Measurements from ENCODE around the gene PLAU.
"Not testable (repeated sequence)": the region's sequence is repeated elsewhere in the genome, so short reads cannot be mapped to it uniquely, and the experiment has no call there.

Gene PLAU

DNA sequence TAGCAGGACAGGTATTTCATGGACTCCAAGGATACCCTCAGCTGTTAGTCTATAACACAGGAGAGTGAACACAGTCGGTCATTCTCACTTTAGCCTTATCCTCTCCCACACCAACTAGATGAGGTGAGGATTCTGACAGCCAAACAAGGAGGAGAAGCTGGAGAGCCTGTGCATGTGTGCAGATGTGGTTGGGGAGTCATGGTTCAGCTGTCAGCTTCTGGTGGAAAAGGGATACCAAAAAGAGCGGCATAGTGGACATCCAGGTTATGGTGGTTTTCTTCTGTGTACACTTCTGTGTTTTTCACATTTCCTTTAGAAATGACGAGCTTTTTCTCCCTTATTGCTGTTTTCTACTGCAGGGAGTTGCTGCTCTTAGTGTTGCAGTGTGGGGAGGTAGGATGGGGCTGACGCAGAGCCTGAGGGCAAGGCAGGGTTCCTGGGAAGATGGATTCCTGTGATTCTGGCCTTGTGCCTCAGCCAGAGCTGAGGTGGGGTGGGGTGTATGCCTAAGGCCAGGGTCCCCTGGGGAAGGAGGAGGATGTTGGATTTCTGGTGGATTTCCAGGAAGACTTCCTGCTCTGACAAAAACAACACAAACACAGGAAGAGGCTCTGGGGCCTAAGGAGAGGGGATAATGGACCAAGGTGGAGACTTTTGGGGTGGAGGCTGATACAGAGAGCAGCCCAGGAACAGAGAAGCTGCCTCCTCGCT lies 26.6 kb downstream of the PLAU start:
- Histone ChIP-seq H3K27ac (peak overlapping the region in 17 of 21 experiments; percentile 4 to 65 (median 40)), H3K4me3 (no peak overlapping the region)

DNA sequence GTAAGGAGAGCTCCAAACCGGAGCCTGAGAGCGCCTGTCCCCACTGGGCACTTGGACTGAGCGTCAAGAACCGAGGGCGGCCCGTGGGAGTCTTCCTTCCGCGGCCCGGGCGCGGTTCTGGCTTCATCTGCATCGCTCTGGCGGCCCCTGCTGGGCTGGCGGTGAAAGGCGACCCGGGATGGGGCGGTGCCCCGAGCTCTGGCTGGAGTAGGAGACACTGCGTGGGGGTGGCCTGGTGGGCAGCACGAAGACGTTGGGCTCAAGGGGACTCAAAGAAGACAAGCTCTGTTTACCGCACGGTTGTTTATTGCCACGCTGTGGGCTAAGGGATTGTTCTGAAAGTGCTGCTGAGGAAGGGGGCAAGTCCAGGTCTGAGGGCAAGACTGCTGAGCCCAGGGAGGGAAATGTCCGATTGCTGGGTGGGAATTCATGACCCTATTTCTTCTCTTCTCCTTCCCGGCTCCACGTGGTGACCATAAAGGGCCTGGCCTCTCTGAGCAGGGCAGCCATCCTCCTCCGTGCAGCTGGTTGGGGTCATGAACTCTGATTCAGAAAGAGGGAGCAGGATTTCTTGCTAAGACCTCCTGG lies 29.8 kb downstream of the PLAU start:
- Histone ChIP-seq H3K4me3 (peak overlapping the region in 3 of 7 experiments; percentile 1 to 12 (median 9)), H3K27ac (peak overlapping the region in 19 of 21 experiments; percentile 30 to 83 (median 66))

DNA sequence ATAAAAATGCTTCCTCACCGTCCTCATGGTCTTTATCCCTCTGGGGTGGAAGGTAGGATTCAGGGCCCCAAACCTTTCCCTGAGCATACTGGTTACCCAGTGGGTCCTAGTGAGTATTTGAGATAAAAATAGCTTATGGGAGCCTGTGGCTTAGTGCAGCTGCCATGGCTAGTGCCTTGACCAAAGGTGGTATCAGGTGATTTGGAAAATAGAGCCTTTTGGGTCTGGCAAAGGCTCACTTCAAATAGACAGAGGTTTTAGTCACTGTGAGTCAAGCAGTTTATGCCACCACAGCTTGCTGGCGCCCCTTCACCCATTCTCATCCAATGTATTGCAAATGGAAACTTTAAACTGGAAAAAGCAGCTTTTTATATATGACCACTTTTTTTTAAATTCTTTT lies 30.4 kb downstream of the PLAU start:
- H3K4me3 ChIP-seq, result no peak overlapping the region
- peak overlapping the region in 9 of 21 experiments; percentile 30 to 83 (median 68) for H3K27ac ChIP-seq

DNA sequence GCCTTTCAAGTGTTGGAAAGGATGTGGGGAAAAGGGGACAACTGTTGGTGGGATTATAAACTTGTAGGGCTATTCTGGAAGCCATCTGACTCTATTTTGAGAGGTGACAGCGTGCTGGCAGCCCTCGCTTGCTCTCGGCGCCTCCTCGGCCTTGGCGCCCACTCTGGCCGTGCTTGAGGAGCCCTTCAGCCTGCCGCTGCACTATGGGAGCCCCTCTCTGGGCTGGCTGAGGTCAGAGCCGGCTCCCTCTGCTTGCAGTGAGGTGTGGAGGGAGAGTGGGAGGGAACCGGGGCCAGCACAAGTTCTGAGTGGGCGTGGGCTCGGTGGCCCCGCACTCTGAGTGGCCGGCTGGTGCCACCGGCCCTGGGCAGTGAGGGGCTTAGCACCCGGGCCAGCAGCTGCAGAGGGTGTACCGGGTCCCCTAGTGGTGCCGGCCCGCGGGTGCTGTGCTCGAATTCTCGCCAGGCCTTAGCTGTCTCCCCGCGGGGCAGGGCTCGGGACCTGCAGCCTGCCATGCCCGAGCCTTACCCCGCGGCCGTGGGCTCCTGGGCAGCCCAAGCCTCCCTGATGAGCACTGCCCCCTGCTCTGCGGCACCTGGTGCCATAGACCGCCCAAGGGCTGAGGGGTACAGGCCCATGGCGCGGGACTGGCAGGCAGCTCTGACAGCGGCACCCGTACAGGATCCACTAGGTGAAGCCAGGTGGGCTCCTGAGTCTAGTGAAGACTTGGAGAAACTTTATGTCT lies 33.6 kb downstream of the PLAU start:
- no peak overlapping the region for H3K4me3 ChIP-seq
- H3K27ac ChIP-seq, result no peak overlapping the region

DNA sequence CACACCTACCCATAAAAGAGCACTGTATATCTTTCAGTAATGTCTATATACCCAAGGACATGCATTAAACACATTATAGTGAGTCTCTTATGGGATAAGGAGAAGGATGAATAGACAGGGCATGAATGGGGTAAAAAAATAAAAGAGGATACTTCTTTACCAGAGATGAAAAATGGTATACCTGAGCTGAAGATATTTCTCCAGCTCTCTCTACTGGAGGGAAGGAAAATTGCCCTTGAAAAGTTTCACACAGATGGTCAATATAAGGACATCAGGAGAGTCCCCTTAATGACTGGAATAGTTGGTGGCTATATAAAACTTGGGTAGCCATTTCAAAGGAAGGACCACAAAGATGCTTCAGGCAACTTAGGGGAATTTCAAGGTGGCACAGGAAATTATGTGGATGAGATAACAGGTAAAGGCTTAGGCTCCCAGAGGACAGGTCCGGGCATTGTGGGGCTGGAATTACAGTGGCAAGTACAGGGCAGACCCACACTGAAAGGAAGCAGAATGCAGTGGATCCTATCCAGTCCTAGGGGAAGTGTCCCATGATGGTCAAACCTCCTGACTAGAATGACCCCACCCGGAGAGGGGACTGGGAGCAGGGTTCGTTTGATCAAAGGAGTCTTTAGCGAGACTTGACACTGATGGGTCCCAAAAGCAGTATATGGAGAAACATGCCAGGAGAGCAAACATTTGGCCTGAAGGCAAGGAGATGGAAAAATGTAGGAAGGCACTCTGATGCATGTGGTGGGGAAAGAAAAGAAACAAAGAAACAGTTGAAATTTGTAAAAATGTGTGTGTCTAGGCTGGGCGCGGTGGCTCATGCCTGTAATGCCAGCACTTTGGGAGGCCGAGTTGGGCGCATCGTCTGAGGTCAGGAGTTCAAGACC lies 35.6 kb downstream of the PLAU start:
- H3K27ac ChIP-seq, result no peak overlapping the region
- H3K4me3 ChIP-seq, result no peak overlapping the region

DNA sequence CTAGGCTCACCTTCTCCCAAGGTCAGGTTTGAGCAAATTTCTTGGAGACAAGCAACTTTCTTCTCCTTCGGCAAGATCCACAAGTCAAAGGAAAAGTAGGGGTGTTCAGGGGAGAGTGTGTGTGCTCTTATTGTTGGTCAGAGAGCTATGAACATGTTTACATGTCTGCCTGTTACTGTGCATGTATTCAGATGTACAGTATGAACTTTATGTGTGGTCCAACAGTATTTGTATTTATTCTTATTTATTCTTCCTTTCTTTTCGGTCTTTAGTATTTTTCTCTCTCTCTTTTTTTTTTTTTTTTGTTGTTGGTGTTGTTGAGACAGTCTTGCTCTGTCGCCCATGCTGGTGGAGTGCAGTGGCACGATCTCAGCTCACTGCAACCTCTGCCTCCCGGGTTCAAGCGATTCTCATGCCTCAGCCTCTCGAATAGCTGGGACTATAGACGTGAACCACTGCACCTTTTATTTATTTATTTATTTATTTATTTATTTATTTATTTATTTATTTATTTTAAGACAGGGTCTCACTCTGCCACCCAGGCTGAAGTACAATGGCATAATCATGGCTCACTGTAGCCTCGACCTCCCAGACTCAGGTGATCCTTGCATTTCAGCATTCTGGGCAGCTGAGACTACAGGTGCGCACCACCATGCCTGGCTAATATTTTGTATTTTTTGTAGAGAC lies 38.2 kb downstream of the PLAU start:
- H3K27ac ChIP-seq, result no peak overlapping the region
- no peak overlapping the region for H3K4me3 ChIP-seq

DNA sequence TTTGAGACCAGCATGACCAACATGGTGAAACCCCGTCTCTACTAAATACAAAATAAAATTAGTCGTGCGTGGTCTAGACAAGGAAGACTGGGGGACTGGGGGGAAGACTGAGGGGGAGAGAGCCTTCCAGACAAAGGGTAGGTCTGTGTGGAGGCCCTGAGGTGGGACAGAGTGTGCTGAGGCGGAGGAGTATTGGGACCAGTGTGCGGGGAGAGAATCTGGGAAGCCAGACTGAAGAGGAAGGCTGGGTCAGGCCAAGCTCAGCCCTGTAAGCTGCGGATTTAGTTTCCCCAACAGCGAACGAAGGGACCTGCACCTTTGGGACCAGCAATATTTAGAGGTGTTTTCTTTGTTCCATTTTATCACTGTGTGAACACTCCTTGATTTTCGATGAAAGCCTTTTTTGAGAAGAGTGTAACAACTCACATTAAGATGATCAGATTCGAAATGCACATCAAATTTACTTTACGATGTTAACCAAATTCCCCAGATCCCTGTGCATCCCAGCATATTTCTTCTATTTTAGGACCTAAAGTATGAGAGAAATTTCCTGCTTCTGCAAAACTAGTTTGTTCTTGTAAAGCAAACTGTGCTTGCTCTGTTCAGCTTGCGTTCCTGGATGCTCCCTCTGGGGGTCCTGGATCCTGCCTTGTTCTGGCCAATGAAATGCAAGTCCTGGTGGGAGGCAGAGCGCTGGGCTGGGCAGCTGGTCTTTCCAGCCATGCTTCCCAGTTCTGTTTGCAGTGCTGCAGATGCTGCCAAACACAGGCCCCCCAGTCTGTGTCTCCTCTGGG lies 39.4 kb downstream of the PLAU start:
- Histone ChIP-seq H3K27ac (no peak overlapping the region), H3K4me3 (no peak overlapping the region)

DNA sequence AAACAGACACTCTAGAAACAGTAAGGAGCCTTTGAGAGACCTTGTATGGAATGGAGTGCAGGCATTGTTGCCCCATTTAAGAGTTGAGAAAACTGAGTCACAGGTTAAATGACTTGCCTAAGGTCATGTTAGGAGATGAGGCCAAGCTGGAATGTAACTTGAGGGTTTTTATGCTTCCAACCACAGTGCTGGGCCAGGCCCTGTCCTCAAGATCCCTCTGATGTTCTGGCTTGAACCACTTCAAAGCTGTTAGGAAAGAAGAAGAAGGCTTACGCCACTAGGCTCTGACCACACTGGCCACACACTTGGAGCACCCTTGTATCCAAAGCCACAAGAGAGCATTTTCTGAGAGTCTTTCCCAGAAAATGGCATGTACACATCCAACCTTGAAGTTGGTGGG lies 42.7 kb downstream of the PLAU start:
- Histone ChIP-seq H3K4me3 (no peak overlapping the region), H3K27ac (no peak overlapping the region)

DNA sequence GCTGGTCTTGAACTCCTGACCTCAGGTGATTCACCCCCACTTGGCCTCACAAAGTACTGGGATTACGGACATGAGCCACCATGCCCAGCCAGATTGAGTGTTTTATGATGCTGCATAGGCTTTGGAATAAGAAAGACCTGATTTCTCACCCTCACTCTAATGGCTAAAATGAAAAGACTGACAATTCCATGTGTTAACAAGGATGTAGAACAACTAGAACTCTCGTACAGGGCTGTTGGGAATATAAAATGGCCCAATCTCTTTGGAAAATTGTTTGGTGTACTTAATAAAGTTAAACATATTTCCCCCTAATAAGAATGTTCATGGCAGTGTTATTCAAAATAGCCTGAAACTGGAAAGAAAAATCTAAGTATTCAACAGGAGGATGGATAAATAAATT lies 43.8 kb downstream of the PLAU start:
- Histone ChIP-seq H3K4me3 (no peak overlapping the region), H3K27ac (no peak overlapping the region)

DNA sequence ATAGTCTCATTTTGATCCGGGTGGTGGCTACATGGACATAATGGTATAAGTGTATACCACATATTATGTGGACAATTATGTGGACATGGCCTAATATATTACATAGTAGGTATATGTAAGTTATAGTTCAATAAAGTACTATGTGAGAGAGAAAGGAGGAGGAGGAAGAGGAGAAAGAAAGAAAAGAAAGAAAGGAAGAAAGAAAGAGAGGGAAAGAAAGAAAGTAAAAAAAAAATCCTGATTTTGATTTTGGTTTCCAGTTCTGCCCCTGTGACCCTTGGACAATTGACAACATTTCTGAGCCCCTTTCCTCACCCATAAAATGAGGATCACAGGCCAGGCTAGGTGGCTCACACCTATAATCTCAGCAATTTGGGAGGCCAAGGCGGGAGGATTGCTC lies 44.8 kb downstream of the PLAU start:
- peak overlapping the region in 4 of 21 experiments; percentile 58 to 84 (median 70) for H3K27ac ChIP-seq
- no peak overlapping the region for H3K4me3 ChIP-seq

DNA sequence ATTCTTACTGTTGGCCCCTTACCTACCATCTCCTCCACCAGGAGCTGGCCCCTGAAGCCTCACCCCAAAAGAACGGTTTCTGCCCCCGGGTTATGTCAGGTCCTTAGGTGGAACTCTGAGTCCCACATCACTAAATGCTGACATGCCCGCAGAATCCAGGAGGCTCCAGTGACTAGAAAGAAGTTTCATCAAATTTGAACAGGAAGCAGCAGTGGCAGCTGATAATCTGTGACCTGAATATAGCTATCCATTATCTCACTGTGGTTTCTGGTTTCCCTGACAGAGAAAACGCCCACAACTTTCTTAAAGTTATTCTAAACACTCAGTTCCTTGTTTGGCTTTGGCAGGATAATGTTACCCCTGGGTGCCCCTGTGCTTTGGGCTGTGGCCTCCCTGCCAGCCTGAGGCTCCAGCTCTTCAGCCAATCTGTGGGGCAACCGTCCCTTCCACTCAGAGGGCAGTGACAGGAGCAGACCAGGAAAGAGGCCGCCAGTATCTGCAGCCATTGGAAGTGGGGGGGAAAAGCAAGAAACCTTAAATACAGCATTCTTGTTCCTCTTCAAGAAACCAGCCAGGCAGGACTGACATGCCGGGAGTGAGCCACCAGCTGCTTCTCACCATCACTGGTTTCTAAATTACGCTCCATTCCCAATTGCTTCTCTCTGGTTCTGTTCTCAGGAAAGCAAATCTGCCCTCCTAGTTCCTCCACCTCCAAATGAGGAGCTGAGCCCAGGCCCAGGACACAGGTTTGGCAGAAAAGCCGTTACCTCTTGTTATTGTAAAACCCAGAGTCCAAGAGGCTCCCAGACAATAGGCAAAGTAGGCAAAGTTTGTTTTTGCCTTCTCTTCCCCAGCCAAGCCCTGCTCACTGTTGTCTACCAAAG lies 45.8 kb downstream of the PLAU start:
- peak overlapping the region in 1 of 7 experiments; percentile 8 for H3K4me3 ChIP-seq

DNA sequence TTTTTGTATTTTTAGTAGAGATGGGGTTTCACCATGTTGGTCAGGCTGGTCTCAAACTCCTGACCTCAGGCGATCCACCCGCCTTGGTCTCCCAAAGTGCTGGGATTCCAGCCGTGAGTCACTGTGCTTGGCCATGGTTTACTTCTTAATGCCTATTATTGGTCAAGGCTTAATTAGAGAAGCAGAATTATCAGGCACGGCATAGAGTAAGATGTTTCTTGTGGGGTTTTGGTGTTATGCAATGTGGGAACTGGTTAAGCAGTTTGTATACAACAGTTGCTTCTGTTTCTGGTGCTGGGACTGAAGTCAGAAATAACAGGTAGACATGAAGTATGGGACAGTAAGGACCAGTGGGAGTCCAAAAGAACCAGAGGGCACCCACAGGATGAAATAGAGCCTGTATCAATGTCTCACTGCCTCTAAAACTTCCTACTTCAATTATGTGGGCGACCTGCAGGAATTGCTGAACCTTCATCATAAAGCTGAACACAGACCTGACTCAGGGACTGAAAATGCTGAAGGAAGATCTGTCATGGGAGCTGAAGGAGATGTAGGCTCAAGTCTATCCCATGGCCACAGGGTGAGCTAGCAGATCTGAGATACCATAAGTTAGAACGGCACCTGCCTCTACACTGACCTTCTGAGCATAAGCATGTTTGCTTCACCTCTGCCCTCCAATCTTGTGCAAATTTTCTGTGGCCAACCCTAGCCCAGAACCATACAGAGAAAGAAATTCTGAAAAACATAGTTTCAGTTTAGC lies 48.7 kb downstream of the PLAU start:
- Histone ChIP-seq H3K4me3 (no peak overlapping the region), H3K27ac (peak overlapping the region in 5 of 21 experiments; percentile 21 to 47 (median 34))

More for the DNA sequence above, 45.8 kb downstream of the PLAU start:
- peak overlapping the region in 16 of 21 experiments; percentile 11 to 84 (median 55) for H3K27ac ChIP-seq

DNA sequence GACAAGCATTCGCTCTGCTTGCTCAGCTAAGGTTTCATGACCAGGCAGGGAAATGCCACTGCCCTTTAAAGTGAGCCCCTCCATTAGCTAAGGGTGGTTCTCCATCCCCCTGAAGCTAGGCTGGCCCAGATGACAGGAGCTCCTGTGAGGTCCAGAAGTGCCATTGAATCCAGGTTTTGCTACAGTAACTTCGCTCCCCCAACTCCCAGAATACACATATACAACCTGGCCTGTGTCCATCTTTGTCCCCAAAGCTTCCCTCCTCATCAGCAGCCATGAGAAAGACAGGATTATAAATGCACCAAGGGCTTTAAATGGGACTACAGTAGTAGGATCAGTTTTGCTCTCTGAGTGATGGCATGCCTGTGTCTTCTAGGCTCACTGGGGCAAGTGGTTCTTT lies 51.5 kb downstream of the PLAU start:
- H3K4me3 ChIP-seq, result no peak overlapping the region
- H3K27ac ChIP-seq, result no peak overlapping the region

DNA sequence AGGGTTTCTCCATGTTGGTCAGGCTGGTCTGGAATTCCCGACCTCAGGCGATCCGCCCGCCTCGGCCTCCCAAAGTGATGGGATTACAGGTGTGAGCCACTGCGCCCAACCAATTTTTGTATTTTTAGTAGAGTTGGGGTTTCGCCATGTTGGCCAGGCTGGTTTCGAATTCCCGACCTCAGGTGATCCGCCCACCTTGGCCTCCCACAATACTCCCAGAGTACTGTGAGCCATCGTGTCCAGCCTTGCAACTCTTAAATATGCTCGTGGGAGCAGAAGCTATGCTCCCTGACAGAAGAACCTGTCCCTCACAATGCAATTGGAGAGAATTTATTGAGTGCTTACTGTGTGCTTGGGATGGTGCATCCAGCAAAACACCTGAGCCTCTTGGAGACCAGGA lies 52.6 kb downstream of the PLAU start:
- not testable (repeated sequence) for H3K4me3 ChIP-seq, H3K27ac ChIP-seq

DNA sequence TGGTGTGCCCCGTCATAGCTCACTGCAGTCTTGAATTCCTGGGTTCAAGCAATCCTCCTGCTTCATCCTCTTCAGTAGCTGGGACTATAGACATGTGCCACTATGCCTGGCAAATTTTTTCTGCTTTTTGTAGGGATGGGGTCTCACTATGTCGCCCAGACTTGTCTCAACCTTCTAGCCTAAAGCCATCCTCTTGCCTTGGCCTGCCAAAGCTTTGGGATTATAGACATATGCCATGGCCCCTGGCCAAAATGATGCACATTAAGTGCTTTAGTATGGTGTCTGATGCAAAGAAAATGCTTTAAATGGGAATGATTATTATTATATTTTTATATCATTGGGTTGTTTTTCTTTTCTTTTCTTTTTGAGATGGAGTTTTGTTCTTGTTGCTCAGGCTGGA lies 53.8 kb downstream of the PLAU start:
- Histone ChIP-seq H3K27ac (peak overlapping the region in 2 of 21 experiments; percentile 54 to 83), H3K4me3 (no peak overlapping the region)

DNA sequence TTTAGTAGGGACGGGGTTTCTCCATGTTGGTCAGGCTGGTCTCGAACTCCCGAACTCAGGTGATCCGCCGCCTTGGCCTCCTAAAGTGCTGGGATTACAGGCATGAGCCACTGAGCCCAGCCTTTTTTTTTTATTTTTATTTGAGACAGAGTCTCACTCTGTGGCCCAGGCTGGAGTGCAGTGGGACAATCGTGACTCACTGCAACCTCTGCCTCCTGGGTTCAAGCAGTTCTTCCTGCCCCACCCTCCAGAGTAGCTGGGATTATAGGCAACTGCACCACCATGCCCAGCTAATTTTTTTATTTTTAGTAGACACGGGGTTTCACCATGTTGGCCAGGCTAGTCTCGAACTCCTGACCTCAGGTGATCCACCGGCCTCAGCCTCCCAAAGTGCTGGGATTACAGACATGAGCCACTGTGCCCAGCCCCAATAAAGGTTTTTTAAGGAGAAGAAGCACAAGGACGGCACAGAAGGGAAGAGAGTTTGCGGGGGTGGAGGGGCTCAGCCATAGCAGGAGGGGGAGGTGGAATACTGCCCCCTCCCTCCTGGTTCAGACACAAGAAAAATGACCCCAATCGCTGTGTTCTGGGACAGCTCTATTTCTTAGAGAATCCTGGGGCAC lies 54.4 kb downstream of the PLAU start:
- not testable (repeated sequence) for H3K4me3 ChIP-seq
- H3K27ac ChIP-seq, result peak overlapping the region in 20 of 21 experiments; percentile 6 to 86 (median 75)
